NCI-H446 treated with DMSO at 0.1 percent for 48 hours (cell line): ENCODE data around the gene QKI.
"Not testable (repeated sequence)": the region's sequence is repeated elsewhere in the genome, so short reads cannot be mapped to it uniquely, and the experiment has no call there.

Source experiments
- DNase-seq: peaks from one replicate; lab custom pipeline; 2025; lab: John Stamatoyannopoulos, UW

Gene QKI

GRCh38 chr6:163414117-163414945 is at the start of gene QKI:
Gene QKI, plus strand, starts transcription at chr6:163414718. Its CDS starts 476 bp downstream, at chr6:163415194.
- DNase-seq: no peak

GRCh38 chr6:163366288-163366687 is 48.2 kb upstream of the QKI start:
- DNase-seq: no peak

- DNase-seq: no peak
Measured at GRCh38 chr6:163367497-163368183, 46.9 kb upstream of the QKI start.

- no peak for DNase-seq
Measured at GRCh38 chr6:163369141-163369540, 45.4 kb upstream of the QKI start.

- DNase-seq: no peak
Measured at GRCh38 chr6:163369628-163370365, 44.7 kb upstream of the QKI start.

GRCh38 chr6:163370464-163371117 is 43.9 kb upstream of the QKI start:
- no peak for DNase-seq

- DNase-seq: no peak
Measured at GRCh38 chr6:163371129-163371528, 43.4 kb upstream of the QKI start.

- DNase-seq: no peak
Measured at GRCh38 chr6:163373240-163373639, 41.3 kb upstream of the QKI start.

- DNase-seq: no peak
Measured at GRCh38 chr6:163375361-163375760, 39.2 kb upstream of the QKI start.

GRCh38 chr6:163376187-163376586 is 38.3 kb upstream of the QKI start:
- no peak for DNase-seq

GRCh38 chr6:163377561-163377960 is 37.0 kb upstream of the QKI start:
- DNase-seq: no peak

- DNase-seq: no peak
Measured at GRCh38 chr6:163380216-163380615, 34.3 kb upstream of the QKI start.

- DNase-seq: no peak
Measured at GRCh38 chr6:163381118-163381756, 33.3 kb upstream of the QKI start.

GRCh38 chr6:163383396-163383795 is 31.1 kb upstream of the QKI start:
- DNase-seq: not testable (repeated sequence)

GRCh38 chr6:163383912-163384311 is 30.6 kb upstream of the QKI start:
- no peak for DNase-seq

GRCh38 chr6:163384510-163384909 is 30.0 kb upstream of the QKI start:
- DNase-seq: no peak

GRCh38 chr6:163385503-163385902 is 29.0 kb upstream of the QKI start:
- not testable (repeated sequence) for DNase-seq

GRCh38 chr6:163386329-163386908 is 28.1 kb upstream of the QKI start:
- no peak for DNase-seq

GRCh38 chr6:163387317-163387716 is 27.2 kb upstream of the QKI start:
- DNase-seq: no peak

GRCh38 chr6:163389354-163389753 is 25.2 kb upstream of the QKI start:
- DNase-seq: no peak

- DNase-seq: no peak
Measured at GRCh38 chr6:163390770-163391169, 23.7 kb upstream of the QKI start.
